Neutrophil (primary cell): ENCODE data around the gene CEP120.

Experiments
- H3K27ac ChIP-seq: fragments of 200-600 bp; sonication (generic); 2 replicates; pipeline ENCODE4 v1.5.1; 2016; ENCODE audit warnings: mild to moderate bottlenecking, moderate library complexity
- H3K27me3 ChIP-seq: fragments of 200-600 bp; sonication (generic); 2 replicates; pipeline ENCODE4 v1.6.0; 2016; ENCODE audit warnings: mild to moderate bottlenecking
- H3K36me3 ChIP-seq: fragments of 200-600 bp; sonication (generic); 2 replicates; pipeline ENCODE4 v1.5.1; 2017
- H3K4me1 ChIP-seq, 2 experiments: fragments of 200-600 bp in 1 of 2; sonication (generic) in 1 of 2; 1 replicate in 1 of 2; 2 replicates in 1 of 2; pipeline versions ENCODE4 v1.5.1 to v1.6.1; 2013 to 2016; ENCODE audit warnings: low read depth in 1 of 2, low read length in 1 of 2, mild to moderate bottlenecking in 1 of 2, moderate library complexity in 1 of 2; ENCODE audit not compliant: control insufficient read depth in 1 of 2, insufficient read depth in 1 of 2
- H3K4me3 ChIP-seq, 2 experiments: fragments of 200-600 bp in 1 of 2; sonication (generic) in 1 of 2; 1 replicate in 1 of 2; 2 replicates in 1 of 2; pipeline ENCODE4 v1.5.1; 2013 to 2016; ENCODE audit warnings: low read depth in 1 of 2, low read length in 1 of 2, mild to moderate bottlenecking in 1 of 2, moderate library complexity in 1 of 2
- H3K9me3 ChIP-seq: fragments of 200-600 bp; sonication (generic); 2 replicates; pipeline ENCODE4 v1.5.1; 2016
- TF ChIP-seq, protein P1 (sequence below): fragments of 200-600 bp; sonication (generic); IDR thresholded peaks from 2 replicates; pipeline ENCODE4 v1.5.1; 2016; ENCODE audit warnings: antibody characterized with exemption

The CEP120 gene

DNA sequence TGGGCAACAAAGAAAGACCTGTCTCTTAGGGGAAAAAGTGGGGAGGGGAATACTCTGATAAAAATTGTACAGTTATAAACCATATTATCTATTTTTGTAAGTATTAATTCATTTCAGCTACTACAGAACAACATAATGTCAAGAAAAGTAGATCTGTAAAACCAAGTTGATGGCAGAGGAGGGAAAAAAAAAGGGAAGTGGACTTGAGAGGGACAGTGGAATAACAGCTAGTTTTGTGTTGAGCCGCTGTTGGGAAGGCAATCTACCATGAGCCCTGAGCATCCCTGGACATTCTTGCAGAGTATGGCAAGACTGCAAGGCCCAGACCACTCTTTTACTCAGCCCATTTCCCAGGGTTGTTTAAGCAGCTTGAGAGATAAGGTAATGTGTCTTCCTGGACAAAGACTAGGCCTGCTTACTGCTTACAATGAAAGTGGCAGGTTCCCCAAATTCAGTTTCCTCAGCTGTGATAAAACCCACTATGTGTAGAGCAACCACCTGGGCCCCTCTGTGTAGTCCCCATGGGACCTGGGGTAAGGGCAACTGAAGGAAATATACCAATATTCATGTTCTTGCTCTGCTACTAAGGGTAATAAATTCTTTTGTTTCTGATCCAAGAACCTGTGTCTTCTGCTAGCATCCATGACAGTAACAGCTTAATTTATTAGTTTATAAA, 25.0 kb downstream of the CEP120 start:
- TF ChIP-seq, protein P1, sequence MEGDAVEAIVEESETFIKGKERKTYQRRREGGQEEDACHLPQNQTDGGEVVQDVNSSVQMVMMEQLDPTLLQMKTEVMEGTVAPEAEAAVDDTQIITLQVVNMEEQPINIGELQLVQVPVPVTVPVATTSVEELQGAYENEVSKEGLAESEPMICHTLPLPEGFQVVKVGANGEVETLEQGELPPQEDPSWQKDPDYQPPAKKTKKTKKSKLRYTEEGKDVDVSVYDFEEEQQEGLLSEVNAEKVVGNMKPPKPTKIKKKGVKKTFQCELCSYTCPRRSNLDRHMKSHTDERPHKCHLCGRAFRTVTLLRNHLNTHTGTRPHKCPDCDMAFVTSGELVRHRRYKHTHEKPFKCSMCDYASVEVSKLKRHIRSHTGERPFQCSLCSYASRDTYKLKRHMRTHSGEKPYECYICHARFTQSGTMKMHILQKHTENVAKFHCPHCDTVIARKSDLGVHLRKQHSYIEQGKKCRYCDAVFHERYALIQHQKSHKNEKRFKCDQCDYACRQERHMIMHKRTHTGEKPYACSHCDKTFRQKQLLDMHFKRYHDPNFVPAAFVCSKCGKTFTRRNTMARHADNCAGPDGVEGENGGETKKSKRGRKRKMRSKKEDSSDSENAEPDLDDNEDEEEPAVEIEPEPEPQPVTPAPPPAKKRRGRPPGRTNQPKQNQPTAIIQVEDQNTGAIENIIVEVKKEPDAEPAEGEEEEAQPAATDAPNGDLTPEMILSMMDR, result no peak
- H3K36me3 ChIP-seq, result peaks cover 77% of the 10 kb centered on the region

DNA sequence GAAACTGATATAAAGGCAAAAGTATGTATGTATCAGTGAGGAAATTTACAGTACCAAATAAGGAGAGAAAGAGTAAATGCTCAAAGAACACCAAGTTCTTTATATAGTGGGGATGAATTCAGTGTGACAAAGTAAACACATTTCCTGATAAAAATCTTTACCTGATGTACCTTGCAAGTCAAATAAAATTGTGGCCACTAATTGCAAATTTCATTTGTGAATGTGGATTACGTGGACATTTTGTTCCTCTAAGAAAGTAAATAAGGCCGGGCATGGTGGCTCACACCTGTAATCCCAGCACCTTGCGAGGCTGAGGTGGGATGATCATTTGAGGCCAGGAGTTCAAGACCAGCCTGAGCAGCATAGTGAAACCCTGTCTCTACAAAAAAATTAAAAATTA, 25.7 kb downstream of the CEP120 start:
- no peaks in the 10 kb centered on the region for H3K9me3 ChIP-seq
- H3K27me3 ChIP-seq, result no peaks in the 10 kb centered on the region
- no peak overlapping the region for H3K4me3 ChIP-seq
- H3K36me3 ChIP-seq, result peaks cover 78% of the 10 kb centered on the region
- TF ChIP-seq, protein P1, result no peak
- H3K27ac ChIP-seq, result no peak overlapping the region
- no peaks in the 10 kb centered on the region for H3K4me1 ChIP-seq

More for the DNA sequence above, 25.0 kb downstream of the CEP120 start:
- no peaks in the 10 kb centered on the region for H3K4me1 ChIP-seq
- H3K27me3 ChIP-seq, result no peaks in the 10 kb centered on the region
- no peak overlapping the region for H3K4me3 ChIP-seq
- H3K9me3 ChIP-seq, result no peaks in the 10 kb centered on the region
- H3K27ac ChIP-seq, result no peak overlapping the region

DNA sequence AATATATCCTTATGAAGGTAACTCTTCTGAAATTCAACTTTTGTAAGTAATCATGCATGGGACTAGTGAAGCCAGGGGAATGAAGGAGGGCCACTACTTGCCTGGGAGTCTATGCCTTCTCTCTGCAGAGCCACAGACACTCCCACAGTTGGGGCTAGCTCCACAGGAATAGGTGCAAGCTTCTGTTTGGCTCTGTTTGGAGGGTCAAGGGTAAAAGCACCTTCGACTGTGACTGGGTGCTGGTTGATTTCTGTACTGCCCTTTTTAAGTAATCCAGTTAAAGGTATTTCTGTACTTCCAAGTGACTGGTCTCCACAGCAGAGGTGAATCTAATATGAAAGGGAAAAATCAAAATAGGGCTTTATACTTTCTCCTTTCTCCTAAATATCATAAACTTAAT, 32.2 kb downstream of the CEP120 start:
- Histone ChIP-seq H3K27ac (no peak overlapping the region), H3K27me3 (no peaks in the 10 kb centered on the region), H3K36me3 (peaks cover 86% of the 10 kb centered on the region), H3K9me3 (no peaks in the 10 kb centered on the region), H3K4me1 (no peaks in the 10 kb centered on the region), H3K4me3 (no peak overlapping the region)
- TF ChIP-seq, protein P1, result no peak

DNA sequence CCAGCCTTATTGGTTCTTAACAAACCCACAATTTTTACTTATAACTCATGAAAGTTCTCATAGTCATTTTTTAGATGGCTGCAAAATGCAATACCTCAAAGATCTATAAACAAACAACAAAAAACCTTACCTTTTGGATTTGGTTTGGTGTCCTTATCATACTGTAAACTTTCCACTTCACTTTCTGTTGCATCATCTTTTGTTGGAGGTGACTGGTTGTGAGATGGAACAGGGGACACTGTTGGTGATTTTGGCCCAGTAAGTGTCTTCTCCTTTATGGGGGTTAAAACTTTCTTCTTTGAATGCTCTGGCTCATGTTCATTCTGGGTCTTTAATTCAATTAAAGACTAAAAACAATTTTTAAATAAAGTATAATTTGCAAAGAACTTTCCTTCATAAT, 33.4 kb downstream of the CEP120 start:
- peaks cover 92% of the 10 kb centered on the region for H3K36me3 ChIP-seq
- H3K27me3 ChIP-seq, result no peaks in the 10 kb centered on the region
- TF ChIP-seq, protein P1, result no peak
- H3K4me3 ChIP-seq, result no peak overlapping the region
- no peaks in the 10 kb centered on the region for H3K4me1 ChIP-seq
- no peaks in the 10 kb centered on the region for H3K9me3 ChIP-seq
- H3K27ac ChIP-seq, result no peak overlapping the region

DNA sequence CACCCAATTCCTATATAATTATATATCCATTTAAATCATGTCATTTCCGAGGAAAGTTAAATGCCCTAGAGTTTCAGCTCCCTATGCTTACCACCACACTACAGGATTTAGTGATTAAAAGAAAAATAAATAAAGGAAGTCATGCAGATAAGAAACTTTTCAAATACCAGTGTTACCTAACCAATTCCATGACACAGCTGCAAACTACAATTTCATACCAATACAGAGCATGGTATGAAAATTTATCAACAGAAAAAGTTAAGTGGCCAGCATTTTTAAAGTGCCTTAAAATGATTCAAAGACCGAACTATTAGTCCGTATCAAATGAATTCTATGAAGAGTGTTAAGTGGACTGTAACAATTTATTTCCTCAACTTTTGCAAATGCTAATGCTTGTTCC, 35.9 kb downstream of the CEP120 start:
- Histone ChIP-seq H3K4me3 (no peak overlapping the region), H3K36me3 (peaks cover 95% of the 10 kb centered on the region), H3K4me1 (no peaks in the 10 kb centered on the region), H3K27ac (no peak overlapping the region), H3K9me3 (no peaks in the 10 kb centered on the region), H3K27me3 (no peaks in the 10 kb centered on the region)
- TF ChIP-seq, protein P1, result no peak
